Mucosa of stomach (tissue), 1 donor: ENCODE data around the gene AMH.

Source experiments
- H3K27me3 ChIP-seq: one replicate; pipeline ENCODE4 v1.7.0; 2013; ENCODE audit warnings: mild to moderate bottlenecking, low read length; ENCODE audit not compliant: control insufficient read depth, insufficient read depth
- H3K36me3 ChIP-seq: one replicate; pipeline ENCODE4 v1.7.0; 2013; ENCODE audit warnings: low read length; ENCODE audit not compliant: control insufficient read depth, insufficient read depth
- H3K4me1 ChIP-seq: one replicate; pipeline ENCODE4 v1.7.0; 2013; ENCODE audit warnings: mild to moderate bottlenecking, low read length; ENCODE audit not compliant: control insufficient read depth, insufficient read depth
- H3K4me3 ChIP-seq: one replicate; pipeline ENCODE4 v1.7.0; 2013; ENCODE audit warnings: low read length
- H3K9ac ChIP-seq: one replicate; pipeline ENCODE4 v1.7.0; 2013; ENCODE audit warnings: mild to moderate bottlenecking, low read length, moderate library complexity
- H3K9me3 ChIP-seq: one replicate; pipeline ENCODE4 v1.7.0; 2013; ENCODE audit warnings: mild to moderate bottlenecking, low read length, moderate library complexity; ENCODE audit not compliant: control insufficient read depth
- donor health status: Pancreatic carcinoma.

AMH gene

GRCh38 chr19:2290441-2291184 is 41.5 kb downstream of the AMH start:
- H3K9me3 ChIP-seq, result no peaks in the 10 kb centered on the region
- no peak overlapping the region for H3K9ac ChIP-seq
- peaks cover 10% of the 10 kb centered on the region for H3K4me1 ChIP-seq
- no peak overlapping the region for H3K4me3 ChIP-seq
- peaks cover 82% of the 10 kb centered on the region for H3K27me3 ChIP-seq
- H3K36me3 ChIP-seq, result no peaks in the 10 kb centered on the region

- Histone ChIP-seq H3K36me3 (no peaks in the 10 kb centered on the region), H3K9me3 (no peaks in the 10 kb centered on the region), H3K27me3 (peaks cover 84% of the 10 kb centered on the region), H3K9ac (no peak overlapping the region), H3K4me1 (peaks cover 10% of the 10 kb centered on the region), H3K4me3 (no peak overlapping the region)
Observed at GRCh38 chr19:2291185-2291751, 42.1 kb downstream of the AMH start.

- no peak overlapping the region for H3K4me3 ChIP-seq
- no peaks in the 10 kb centered on the region for H3K36me3 ChIP-seq
- peaks cover 53% of the 10 kb centered on the region for H3K27me3 ChIP-seq
Observed at GRCh38 chr19:2294687-2295335, 45.7 kb downstream of the AMH start.

DNA sequence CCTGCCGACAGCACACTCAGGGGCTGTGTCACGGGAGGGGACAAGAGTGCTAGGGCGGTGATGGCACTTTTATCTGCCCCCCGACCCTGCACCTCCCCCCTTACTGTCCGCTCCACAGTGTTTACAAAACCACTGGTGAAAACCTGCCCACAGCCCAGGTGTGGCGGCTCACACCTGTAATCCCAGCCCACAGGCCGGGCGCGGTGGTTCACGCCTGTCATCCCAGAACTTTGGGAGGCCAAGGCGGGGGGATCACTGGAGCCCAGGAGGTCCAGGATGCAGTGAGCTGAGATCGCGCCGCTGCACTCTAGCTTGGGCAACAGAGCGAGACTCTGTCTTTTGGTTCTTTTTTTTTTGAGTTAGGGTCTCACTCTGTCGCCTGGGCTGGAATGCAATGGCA is 47.0 kb downstream of the AMH start:
- peaks cover 2% of the 10 kb centered on the region for H3K4me1 ChIP-seq
- no peak overlapping the region for H3K4me3 ChIP-seq
- H3K36me3 ChIP-seq, result no peaks in the 10 kb centered on the region
- H3K9ac ChIP-seq, result no peak overlapping the region
- H3K9me3 ChIP-seq, result no peaks in the 10 kb centered on the region
- H3K27me3 ChIP-seq, result peaks cover 49% of the 10 kb centered on the region

More at GRCh38 chr19:2294687-2295335, 45.7 kb downstream of the AMH start:
- no peak overlapping the region for H3K9ac ChIP-seq
- H3K9me3 ChIP-seq, result no peaks in the 10 kb centered on the region
- peaks cover 10% of the 10 kb centered on the region for H3K4me1 ChIP-seq

GRCh38 chr19:2300533-2300932 is 51.4 kb downstream of the AMH start:
- Histone ChIP-seq H3K9me3 (no peaks in the 10 kb centered on the region), H3K36me3 (no peaks in the 10 kb centered on the region), H3K9ac (no peak overlapping the region), H3K4me1 (peaks cover 7% of the 10 kb centered on the region), H3K27me3 (peaks cover 42% of the 10 kb centered on the region), H3K4me3 (no peak overlapping the region)
